HUES64 (cell line): Measurements from ENCODE around the gene ALDOC.
"Not testable (repeated sequence)": the region's sequence is repeated elsewhere in the genome, so short reads cannot be mapped to it uniquely, and the experiment has no call there.

Experiments
- H3K27ac ChIP-seq: 2 replicates; pipeline ENCODE4 v1.7.0; 2013; ENCODE audit warnings: low read depth, low read length, inconsistent platforms
- H3K27me3 ChIP-seq: 2 replicates; pipeline ENCODE4 v1.6.1; 2013; ENCODE audit warnings: mild to moderate bottlenecking, low read length; ENCODE audit not compliant: insufficient read depth
- H3K36me3 ChIP-seq: 2 replicates; pipeline ENCODE4 v1.6.1; 2013; ENCODE audit warnings: mild to moderate bottlenecking, low read length; ENCODE audit not compliant: insufficient read depth
- H3K4me1 ChIP-seq: 2 replicates; pipeline ENCODE4 v1.6.1; 2013; ENCODE audit warnings: mild to moderate bottlenecking, low read length, moderate library complexity; ENCODE audit not compliant: insufficient read depth
- H3K4me3 ChIP-seq: 2 replicates; pipeline ENCODE4 v1.5.1; 2013; ENCODE audit warnings: mild to moderate bottlenecking, low read length, moderate library complexity
- H3K9ac ChIP-seq: 2 replicates; pipeline ENCODE4 v1.6.1; 2013; ENCODE audit warnings: mild to moderate bottlenecking, low read depth, low read length
- H3K9me3 ChIP-seq: 2 replicates; pipeline ENCODE4 v1.6.1; 2013; ENCODE audit warnings: low read depth, low read length; ENCODE audit not compliant: insufficient read depth
- WGBS: fragments of 150-250, 120-280 bp; methylation state at CpG from one replicate; pipeline ENCODE4 v1.1.7; 2013; ENCODE audit warnings: missing lambda C conversion rate; 5-methylcytosine and 5-hydroxymethylcytosine counted together

ALDOC gene

DNA sequence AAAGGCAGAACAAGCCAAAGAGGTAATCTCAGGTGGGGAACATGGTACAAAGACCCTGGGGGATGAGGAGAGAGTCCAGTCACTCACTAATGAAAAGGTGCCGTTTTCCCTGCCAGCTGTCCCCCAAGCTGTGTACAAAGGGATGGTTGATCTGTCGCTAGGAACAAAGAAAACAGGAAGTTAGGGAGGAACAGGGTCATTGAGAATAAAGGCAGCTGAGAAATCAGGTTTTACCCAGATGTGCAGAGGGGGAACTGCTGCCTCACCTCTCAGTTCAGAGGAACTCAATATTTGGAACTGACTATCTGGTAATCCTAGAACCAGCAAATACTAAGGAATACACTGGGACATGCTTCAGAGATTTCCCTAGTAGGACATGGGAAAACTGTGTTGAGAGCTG is 35.8 kb upstream of the ALDOC start:
- no peaks in the 10 kb centered on the region for H3K9me3 ChIP-seq
- no peaks in the 10 kb centered on the region for H3K4me1 ChIP-seq
- H3K27ac ChIP-seq, result no peak overlapping the region
- no peaks in the 10 kb centered on the region for H3K27me3 ChIP-seq
- peaks cover 95% of the 10 kb centered on the region for H3K36me3 ChIP-seq
- 92% methylated on average over 2 of the region's 2 CpGs for WGBS
- H3K4me3 ChIP-seq, result no peak overlapping the region
- no peak overlapping the region for H3K9ac ChIP-seq

- H3K27ac ChIP-seq, result no peak overlapping the region
- WGBS, result 92% methylated on average over 8 of the region's 8 CpGs
- H3K36me3 ChIP-seq, result peaks cover 87% of the 10 kb centered on the region
- no peaks in the 10 kb centered on the region for H3K9me3 ChIP-seq
- H3K4me3 ChIP-seq, result no peak overlapping the region
- H3K4me1 ChIP-seq, result no peaks in the 10 kb centered on the region
- no peaks in the 10 kb centered on the region for H3K27me3 ChIP-seq
- H3K9ac ChIP-seq, result no peak overlapping the region
These were observed 33.7 kb upstream of the ALDOC start for GRCh38 chr17:28610376-28610775.

DNA sequence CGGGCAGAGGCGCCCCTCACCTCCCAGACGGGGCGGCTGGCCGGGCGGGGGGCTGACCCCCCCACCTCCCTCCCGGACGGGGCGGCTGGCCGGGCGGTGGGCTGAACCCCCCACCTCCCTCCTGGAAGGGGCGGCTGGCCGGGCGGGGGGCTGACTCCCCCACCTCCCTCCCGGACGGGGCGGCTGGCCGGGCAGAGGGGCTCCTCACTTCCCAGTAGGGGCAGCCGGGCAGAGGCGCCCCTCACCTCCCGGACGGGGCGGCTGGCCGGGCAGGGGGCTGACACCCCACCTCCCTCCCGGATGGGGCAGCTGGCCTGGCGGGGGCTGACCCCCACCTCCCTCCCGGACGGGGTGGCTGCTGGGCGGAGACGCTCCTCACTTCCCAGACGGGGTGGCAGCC is 27.3 kb upstream of the ALDOC start:
- H3K9ac ChIP-seq, H3K27ac ChIP-seq, H3K9me3 ChIP-seq, H3K4me3 ChIP-seq, H3K4me1 ChIP-seq, H3K27me3 ChIP-seq: not testable (repeated sequence)
- peaks cover 27% of the 10 kb centered on the region; the same call in 1 of the 2 replicates for H3K36me3 ChIP-seq
- WGBS, result 91% methylated on average over 20 of the region's 31 CpGs

- peak overlapping the region; percentile 95 for H3K4me3 ChIP-seq
- H3K9ac ChIP-seq, result peak overlapping the region; percentile 97
- WGBS, result 23% methylated on average over 40 of the region's 40 CpGs
These were observed 22.9 kb upstream of the ALDOC start for GRCh38 chr17:28599311-28600184.

DNA sequence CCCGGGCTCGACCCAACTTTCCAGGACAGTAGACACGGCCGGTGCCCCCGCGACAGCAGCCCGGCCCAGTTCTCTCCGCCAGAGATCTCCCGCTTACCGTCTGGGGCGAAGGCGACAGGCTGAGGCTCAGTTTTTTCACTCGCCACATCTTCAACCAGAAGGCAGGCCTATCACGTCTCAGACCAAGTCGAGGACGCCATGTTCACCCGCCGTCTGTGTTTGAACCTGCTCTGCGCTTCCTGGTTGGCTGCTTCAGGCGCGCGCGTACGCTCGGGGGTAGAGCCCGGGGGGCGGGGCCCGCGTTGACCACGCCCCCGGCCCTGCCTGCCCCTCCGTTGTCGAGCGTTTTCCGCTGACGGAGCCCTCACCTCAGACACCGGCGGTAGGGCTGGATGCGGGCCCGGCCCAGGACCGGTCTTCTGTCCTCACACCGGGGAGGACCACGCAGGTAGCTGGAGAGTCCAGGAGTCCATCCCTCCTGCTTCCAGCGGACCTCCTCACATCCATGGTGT is 22.2 kb upstream of the ALDOC start, which contains the start of gene SPAG5:
Gene SPAG5 (minus strand): TSS at position 227 of the 512 bp plus-strand sequence. CDS start 79 bp downstream, at position 148.
- Histone ChIP-seq H3K27me3 (peaks cover 3% of the 10 kb centered on the region; the same call in 1 of the 2 replicates), H3K4me1 (peaks cover 7% of the 10 kb centered on the region; the same call in 1 of the 2 replicates), H3K9me3 (no peaks in the 10 kb centered on the region), H3K27ac (peak within 1 kb of the TSS; percentile 74), H3K36me3 (peaks cover 29% of the 10 kb centered on the region), H3K9ac (peak within 1 kb of the TSS; percentile 97), H3K4me3 (peak within 1 kb of the TSS; percentile 95)
- under 1% methylated on average over 43 of the region's 44 CpGs for whole genome bisulfite sequencing

More at GRCh38 chr17:28599311-28600184, 22.9 kb upstream of the ALDOC start:
- peaks cover 7% of the 10 kb centered on the region; the same call in 1 of the 2 replicates for H3K4me1 ChIP-seq
- H3K36me3 ChIP-seq, result peaks cover 25% of the 10 kb centered on the region
- H3K9me3 ChIP-seq, result no peaks in the 10 kb centered on the region
- peaks cover 3% of the 10 kb centered on the region; the same call in 1 of the 2 replicates for H3K27me3 ChIP-seq
- peak overlapping the region; percentile 74; the same call in 1 of the 2 replicates for H3K27ac ChIP-seq

GRCh38 chr17:28598389-28598788 is 21.7 kb upstream of the ALDOC start:
- Histone ChIP-seq H3K9ac (peak overlapping the region; percentile 97), H3K4me3 (peak overlapping the region; percentile 95), H3K4me1 (peaks cover 7% of the 10 kb centered on the region; the same call in 1 of the 2 replicates), H3K27ac (peak overlapping the region; percentile 74), H3K36me3 (peaks cover 34% of the 10 kb centered on the region), H3K9me3 (no peaks in the 10 kb centered on the region), H3K27me3 (peaks cover 3% of the 10 kb centered on the region; the same call in 1 of the 2 replicates)
- 3% methylated on average over 17 of the region's 17 CpGs for WGBS

- peak overlapping the region; percentile 95 for H3K4me3 ChIP-seq
- no peaks in the 10 kb centered on the region for H3K9me3 ChIP-seq
- H3K27me3 ChIP-seq, result peaks cover 3% of the 10 kb centered on the region; the same call in 1 of the 2 replicates
- peak overlapping the region; percentile 74; the same call in 1 of the 2 replicates for H3K27ac ChIP-seq
- peaks cover 40% of the 10 kb centered on the region for H3K36me3 ChIP-seq
- H3K9ac ChIP-seq, result peak overlapping the region; percentile 97
- 37% methylated on average over 4 of the region's 5 CpGs for WGBS
- peaks cover 7% of the 10 kb centered on the region; the same call in 1 of the 2 replicates for H3K4me1 ChIP-seq
These were observed 21.1 kb upstream of the ALDOC start for GRCh38 chr17:28597606-28598383.

- Histone ChIP-seq H3K4me1 (no peaks in the 10 kb centered on the region), H3K4me3 (no peak overlapping the region), H3K9me3 (no peaks in the 10 kb centered on the region), H3K36me3 (peaks cover 86% of the 10 kb centered on the region), H3K27me3 (no peaks in the 10 kb centered on the region), H3K9ac (no peak overlapping the region), H3K27ac (no peak overlapping the region)
- WGBS, result 95% methylated on average over 4 of the region's 4 CpGs
These were observed 15.6 kb upstream of the ALDOC start for GRCh38 chr17:28592260-28592659.

- Histone ChIP-seq H3K4me1 (no peaks in the 10 kb centered on the region), H3K9me3 (no peaks in the 10 kb centered on the region), H3K27ac (no peak overlapping the region), H3K27me3 (no peaks in the 10 kb centered on the region), H3K4me3 (no peak overlapping the region), H3K9ac (no peak overlapping the region), H3K36me3 (peaks cover 93% of the 10 kb centered on the region)
- 92% methylated on average over 3 of the region's 3 CpGs for WGBS
These were observed 9.2 kb upstream of the ALDOC start for GRCh38 chr17:28585851-28586250.

DNA sequence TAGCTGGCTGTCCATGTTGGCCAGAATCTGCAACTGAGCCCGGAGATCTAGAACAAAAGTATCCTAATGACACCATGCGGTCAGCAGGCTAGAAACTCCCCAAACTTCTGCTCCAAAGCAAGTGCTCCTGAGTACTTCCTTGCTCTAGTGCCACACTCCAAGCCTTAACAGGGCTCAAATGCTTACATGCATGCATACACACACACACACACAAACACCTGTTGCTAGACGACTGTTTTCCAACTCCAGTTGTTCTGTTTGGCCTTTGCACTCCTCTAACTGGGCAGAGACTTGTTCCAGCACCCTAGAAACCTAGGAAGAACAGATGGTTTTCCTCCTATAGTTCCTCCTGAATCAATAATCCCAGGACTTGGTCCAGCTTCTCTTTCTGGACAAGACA is 7.7 kb upstream of the ALDOC start:
- Histone ChIP-seq H3K9ac (no peak overlapping the region), H3K4me3 (no peak overlapping the region), H3K9me3 (no peaks in the 10 kb centered on the region), H3K27ac (no peak overlapping the region), H3K4me1 (no peaks in the 10 kb centered on the region), H3K36me3 (peaks cover 93% of the 10 kb centered on the region), H3K27me3 (no peaks in the 10 kb centered on the region)
- 73% methylated on average over 3 of the region's 3 CpGs for WGBS
